ENCODE data around the gene PCSK6. TPM values are rescaled to one million over a fixed set of nuclear protein-coding genes. Genes with fewer than 3 reads are reported as not detected.

Gene PCSK6
- total and polyA plus RNA-seq, 2 of the 8 experiments (the other 6 are each of a cell fraction or from before 2014, with no cell fraction given): 1.9 to 4.0 TPM

- no peak overlapping the region for H3K56ac ChIP-seq (replicated peaks; ENCODE audit: insufficient read length, low read depth, low read length)
- no peaks in the 10 kb centered on the region for H3K79me1 ChIP-seq (ENCODE audit: low read depth, low read length)
- FAIRE-seq (no peak), DNase-seq (ENCODE audit: low read depth in 1 of 2, low spot score in 2 of 2) (peak in 1 of 2 experiments; percentile 42)
- no peak overlapping the region for H3K27ac ChIP-seq (ENCODE audit: low read depth, low read length)
- no peak overlapping the region for H2AK5ac ChIP-seq (ENCODE audit: low read depth, low read length)
- peak overlapping the region; percentile 50; the same call in 1 of the 2 replicates for H2BK12ac ChIP-seq (ENCODE audit: low read depth, low read length)
- H4K20me1 ChIP-seq (replicated peaks in 1 of 2; ENCODE audit: control insufficient read depth in 1 of 2, insufficient read depth in 2 of 2, low read length in 2 of 2): no peaks in the 10 kb centered on the region
- H3K36me3 ChIP-seq (ENCODE audit: control insufficient read depth in 2 of 4, insufficient read depth in 4 of 4, low read length in 3 of 4): no peaks in the 10 kb centered on the region
- ChIA-PET POLR2A (ENCODE audit: partially characterized antibody) (no interaction called here), CTCF (ENCODE audit: partially characterized antibody) (interaction anchor here (0.9 to 2.1 kb wide), 9 partner anchors 15 to 195 kb away, joined by 3 to 11 read pairs (median 3); no protein-coding TSS in a partner anchor)
- no peak overlapping the region for H4K5ac ChIP-seq (ENCODE audit: insufficient read length, low read depth, low read length)
- H3K9ac ChIP-seq (replicated peaks in 1 of 4; ENCODE audit: extremely low read depth in 1 of 4, low read depth in 3 of 4, low read length in 3 of 4): no peak overlapping the region
- WGBS, 2 experiments (ENCODE audit: extremely low coverage in 1 of 2, insufficient coverage in 1 of 2, insufficient read length in 1 of 2, insufficient replicate concordance in 2 of 2, low coverage in 1 of 2, low lambda C conversion rate in 2 of 2, missing lambda C conversion rate in 1 of 2): 80% methylated on average over 13 of the region's 13 CpGs; no CpG with 5 or more reads in 1 of the 2 experiments
- H2AFZ ChIP-seq (ENCODE audit: low read length): no peak overlapping the region
- no peak overlapping the region for H3K4ac ChIP-seq (replicated peaks; ENCODE audit: insufficient read length, low read depth, low read length)
- H3K14ac ChIP-seq (ENCODE audit: insufficient read length): no peak overlapping the region
- no peaks in the 10 kb centered on the region for H3K9me3 ChIP-seq (ENCODE audit: insufficient read depth in 2 of 2, low read depth in 1 of 2, low read length in 1 of 2)
- no peak overlapping the region; the same call in 1 of the 2 replicates for H2BK5ac ChIP-seq (ENCODE audit: low read depth, low read length)
- H3K79me2 ChIP-seq (ENCODE audit: control insufficient read depth in 1 of 2, insufficient read depth in 2 of 2, low read length in 2 of 2): no peaks in the 10 kb centered on the region
- no peak overlapping the region for H4K8ac ChIP-seq (ENCODE audit: extremely low read depth, insufficient read depth, low read length)
- no peak overlapping the region for H3K23ac ChIP-seq (ENCODE audit: insufficient read length)
- no peak overlapping the region for H3K4me3 ChIP-seq (ENCODE audit: extremely low read depth in 1 of 4, insufficient read depth in 2 of 4, low read depth in 3 of 4, low read length in 4 of 4)
- no peak overlapping the region for H2BK15ac ChIP-seq (ENCODE audit: low read length)
- no peak overlapping the region for H2BK20ac ChIP-seq (ENCODE audit: low read length)
- peaks cover 0 to 3% (median 1%) of the 10 kb centered on the region in 4 experiments; a peak in 2 of 7 replicates for H3K27me3 ChIP-seq (replicated peaks in 1 of 4; ENCODE audit: control insufficient read depth in 3 of 4, extremely low read depth in 1 of 4, insufficient read depth in 3 of 4, low read length in 3 of 4)
- TF ChIP-seq CHD1 (IDR thresholded peaks at IDR 0.05; ENCODE audit: low read depth, low read length) (no peak), CBX8 (IDR thresholded peaks at IDR 0.05; ENCODE audit: borderline replicate concordance, low read depth, low read length) (no peak), POLR2AphosphoS5 (IDR thresholded peaks at IDR 0.05; ENCODE audit: low read depth, low read length) (no peak), CTBP2 (IDR thresholded peaks at IDR 0.05; ENCODE audit: borderline replicate concordance, insufficient read depth, insufficient read length, low read length) (no peak)
- peaks cover 0 to 27% (median 13%) of the 10 kb centered on the region in 4 experiments; a peak in 6 of 7 replicates for H3K4me1 ChIP-seq (replicated peaks in 1 of 4; ENCODE audit: control insufficient read depth in 3 of 4, insufficient read depth in 4 of 4, low read length in 3 of 4)
- H2BK120ac ChIP-seq (replicated peaks; ENCODE audit: low read depth, low read length): no peak overlapping the region
- no peak overlapping the region; the same call in 1 of the 2 replicates for H3K18ac ChIP-seq (ENCODE audit: extremely low read depth, low read length)
- H4K91ac ChIP-seq (replicated peaks; ENCODE audit: insufficient read length, low read length): peak overlapping the region; percentile 7
- H3K4me2 ChIP-seq (ENCODE audit: insufficient read depth in 1 of 2, low read depth in 2 of 2, low read length in 2 of 2): no peak overlapping the region
- no peaks in the 10 kb centered on the region for H3K23me2 ChIP-seq (ENCODE audit: low read depth, low read length)
Measured at GRCh38 chr15:101497017-101497416, 7.5 kb upstream of the PCSK6 start.

Measured in H1 (cell line).